Measurements from ENCODE around the gene AIFM1. TPM values are rescaled to one million over a fixed set of nuclear protein-coding genes. Genes with fewer than 3 reads are reported as not detected.

The AIFM1 gene
- total and polyA plus RNA-seq, 2 of the 4 experiments (the other 2 are of a cell fraction), result 22.0 to 27.4 TPM

DNA sequence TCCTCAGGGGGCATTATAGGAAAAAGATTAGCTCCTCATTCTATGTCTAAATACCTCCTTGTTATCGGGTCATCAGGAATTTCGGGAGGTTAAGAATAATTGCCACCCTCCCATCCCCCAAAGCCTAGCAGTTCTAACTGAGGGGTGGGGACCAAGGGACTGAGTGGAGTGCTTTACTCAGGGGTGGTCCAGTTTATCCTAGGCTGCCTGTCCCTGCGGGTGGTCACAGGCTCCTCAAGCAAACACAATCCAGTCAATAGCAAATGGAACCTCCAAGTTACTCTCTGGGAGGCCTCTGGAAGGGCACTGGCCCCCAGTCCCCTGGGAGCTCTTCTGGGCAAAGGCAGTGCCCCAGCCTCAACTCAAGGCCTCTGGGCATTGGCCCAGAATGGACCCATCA, 62.0 kb downstream of the AIFM1 start:
- no CpG with 5 or more reads among the region's 3 CpGs for WGBS, 2 experiments (ENCODE audit: extremely low coverage in 2 of 2, insufficient read length in 1 of 2)
- intact Hi-C loops (cut with micrococcal nuclease) (no loop called here), dilution Hi-C loops (cut with HindIII; ENCODE audit: low sequenced_read_pairs, unreplicated experiment) (no loop called here), in situ Hi-C loops (cut with MboI; ENCODE audit: low sequenced_read_pairs) (no loop called here)
- H3K23ac ChIP-seq (ENCODE audit: low read depth, low read length), result no peak overlapping the region
- no peak overlapping the region for H2BK15ac ChIP-seq (ENCODE audit: low read depth, low read length)
- no peak overlapping the region for H2AK9ac ChIP-seq (replicated peaks; ENCODE audit: low read depth, low read length, poor library complexity)
- ChIA-PET POLR2A (ENCODE audit: unreplicated experiment) (no interaction called here), CTCF (no interaction called here)
- no peak overlapping the region for H3K4me3 ChIP-seq (ENCODE audit: insufficient read depth, low read depth, low read length)
- ATAC-seq (ENCODE audit: low read depth), result no peak
- TF ChIP-seq NFE2L2 (IDR thresholded peaks at IDR 0.05; ENCODE audit: low read depth, low read length), result no peak
- no peak for TF ChIP-seq FOS (IDR thresholded peaks at IDR 0.05; ENCODE audit: low read depth, low read length)
- no peaks in the 10 kb centered on the region for H3K36me3 ChIP-seq (ENCODE audit: control insufficient read depth, insufficient read depth, low read length)
- no peak overlapping the region for H3K4ac ChIP-seq (ENCODE audit: low read depth, low read length)
- H3K9ac ChIP-seq (ENCODE audit: low read depth, low read length), result no peak overlapping the region
- H3K9me1 ChIP-seq (ENCODE audit: insufficient read depth, low read length), result peaks cover 14% of the 10 kb centered on the region; the same call in 1 of the 2 replicates
- no peak overlapping the region for H4K5ac ChIP-seq (ENCODE audit: low read depth, low read length)
- no peaks in the 10 kb centered on the region for H3K9me3 ChIP-seq (ENCODE audit: control insufficient read depth, insufficient read depth, low read length)
- H2AFZ ChIP-seq (replicated peaks; ENCODE audit: low read length, poor library complexity), result no peak overlapping the region
- H3K27me3 ChIP-seq (ENCODE audit: control insufficient read depth, insufficient read depth, low read length), result no peaks in the 10 kb centered on the region
- H3K4me1 ChIP-seq (ENCODE audit: control insufficient read depth, insufficient read depth, low read length), result peaks cover 14% of the 10 kb centered on the region
- H3K4me2 ChIP-seq (ENCODE audit: low read depth, low read length), result no peak overlapping the region
- H3K56ac ChIP-seq (ENCODE audit: extremely low read depth, insufficient read depth, low read length), result no peak overlapping the region
- no peak overlapping the region for H2BK5ac ChIP-seq (ENCODE audit: low read depth, low read length, poor library complexity, severe bottlenecking)
- no peak overlapping the region for H3K27ac ChIP-seq (ENCODE audit: insufficient read depth, low read length)
- BruUV-seq (replicated peaks), result no TSS peak
- peaks cover 57% of the 10 kb centered on the region for H4K20me1 ChIP-seq (ENCODE audit: insufficient read depth, low read length)
- H2BK20ac ChIP-seq (ENCODE audit: low read depth, low read length), result no peak overlapping the region
- no peak overlapping the region for H4K91ac ChIP-seq (ENCODE audit: insufficient read depth, low read depth, low read length)
- H3K18ac ChIP-seq (ENCODE audit: low read depth, low read length), result no peak overlapping the region
- no peak for DNase-seq
- no peak overlapping the region for H2BK120ac ChIP-seq (ENCODE audit: low read depth, low read length)
- H3K79me1 ChIP-seq (ENCODE audit: low read depth in 1 of 2, low read length in 2 of 2), result peaks cover 6 to 47% of the 10 kb centered on the region in 2 experiments
- no peak overlapping the region for H3K14ac ChIP-seq (replicated peaks; ENCODE audit: low read depth, low read length)
- no peak overlapping the region for H4K8ac ChIP-seq (ENCODE audit: low read depth in 2 of 2, low read length in 2 of 2)
- no peak overlapping the region for H2AK5ac ChIP-seq (ENCODE audit: low read depth, low read length)

Data from IMR-90 (cell line).